ENCODE results near the gene NOP9. TPM values are rescaled to one million over a fixed set of nuclear protein-coding genes. Genes with fewer than 3 reads are reported as not detected.
A peak's percentile ranks its signal among the peaks of the same experiment; 100 is the strongest.

NOP9 gene
- total RNA-seq, 1 donor from 2014 or later: 25.6 TPM

- DNase-seq (ENCODE audit: extremely low read depth, low read depth, low spot score): no peak
Observed at GRCh38 chr14:24280797-24281460, 18.7 kb upstream of the NOP9 start.

- no peak for DNase-seq (ENCODE audit: extremely low read depth, low read depth, low spot score)
Observed at GRCh38 chr14:24281636-24282035, 18.0 kb upstream of the NOP9 start.

GRCh38 chr14:24282736-24283135 is 16.9 kb upstream of the NOP9 start:
- DNase-seq (ENCODE audit: extremely low read depth, low read depth, low spot score): no peak

DNA sequence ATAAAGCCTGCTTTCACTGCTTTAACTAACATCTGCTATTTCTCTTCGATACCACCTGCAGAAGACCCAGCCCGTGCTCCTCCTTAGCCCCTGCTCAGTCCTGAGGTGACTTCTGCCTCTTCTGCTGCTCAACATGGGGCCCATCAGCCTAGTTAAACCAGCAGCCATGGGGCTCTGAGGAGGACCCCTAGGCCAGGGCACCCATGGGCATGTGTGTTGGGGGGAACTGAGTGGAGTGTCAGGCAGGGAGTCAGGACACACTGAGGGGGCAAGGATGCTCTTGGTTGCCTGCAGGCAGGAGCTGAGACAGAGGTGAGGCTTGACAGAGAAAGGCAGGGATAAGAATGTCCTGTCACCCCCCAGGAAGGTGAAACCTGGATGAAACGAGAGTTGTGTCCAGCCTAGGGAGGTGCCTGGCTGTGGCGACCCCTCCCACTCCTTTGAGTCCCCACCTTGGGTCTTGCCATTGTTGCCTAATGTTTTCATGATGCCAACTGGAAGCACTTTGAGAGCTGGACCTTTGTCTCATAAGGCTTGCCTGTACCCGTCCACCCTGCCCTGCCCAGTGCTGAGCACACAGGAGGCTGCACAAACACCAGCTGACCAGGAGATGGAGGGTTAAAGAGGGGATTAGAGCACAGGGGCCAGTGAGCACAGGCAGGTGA is 15.7 kb upstream of the NOP9 start:
- DNase-seq (ENCODE audit: extremely low read depth, low read depth, low spot score): no peak

DNA sequence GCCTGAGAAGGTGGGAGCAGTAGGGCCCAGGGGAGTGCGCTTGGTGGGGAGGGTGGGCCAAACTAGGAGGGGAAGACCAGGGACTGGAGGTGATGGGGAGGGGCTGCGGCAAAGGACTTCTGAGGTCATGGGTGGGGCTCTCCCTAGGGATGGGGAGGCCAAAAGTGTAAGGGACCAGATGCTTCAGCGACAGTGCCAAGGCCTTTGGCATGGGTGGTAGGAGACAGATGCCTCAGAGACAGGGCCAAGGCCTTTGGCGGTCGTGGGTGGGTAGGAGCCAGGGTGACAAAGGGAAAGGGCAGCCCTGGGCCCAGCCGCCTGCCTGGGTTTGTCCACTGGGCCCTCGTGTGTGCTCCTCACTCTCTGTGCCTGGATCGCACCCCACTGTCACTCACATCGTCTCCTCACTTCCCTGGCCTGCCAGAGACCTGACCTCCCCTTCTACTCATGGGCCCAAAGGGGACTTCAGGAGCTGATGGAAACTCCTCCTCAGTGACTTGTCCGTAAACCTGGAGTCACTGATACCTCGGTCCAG is 15.1 kb upstream of the NOP9 start:
- DNase-seq (ENCODE audit: extremely low read depth, low read depth, low spot score): no peak

DNA sequence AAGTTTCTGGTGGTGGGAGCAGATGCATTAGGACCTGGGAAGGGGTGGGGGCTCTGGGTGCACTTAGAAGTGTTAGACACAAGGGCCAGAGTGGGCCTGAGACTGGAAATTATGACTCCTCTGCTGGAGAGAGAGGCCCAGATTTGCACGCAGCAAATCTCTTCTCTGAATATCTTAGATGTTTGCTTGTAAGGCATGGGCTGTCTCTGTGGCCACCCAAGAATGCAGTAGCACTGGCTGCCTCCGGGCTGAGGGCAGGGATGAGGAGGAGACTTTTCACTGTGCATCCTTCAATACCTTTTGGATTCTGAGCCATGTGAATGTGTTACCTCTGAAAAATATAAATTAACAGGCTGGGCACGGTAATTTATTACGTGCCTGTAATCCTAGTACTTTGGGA is 14.3 kb upstream of the NOP9 start:
- no peak for DNase-seq (ENCODE audit: extremely low read depth, low read depth, low spot score)

- DNase-seq (ENCODE audit: extremely low read depth, low read depth, low spot score): no peak
Observed at GRCh38 chr14:24286996-24287395, 12.7 kb upstream of the NOP9 start.

GRCh38 chr14:24289649-24290280 is 9.9 kb upstream of the NOP9 start:
- no peak for DNase-seq (ENCODE audit: extremely low read depth, low read depth, low spot score)

- no peak for DNase-seq (ENCODE audit: extremely low read depth, low read depth, low spot score)
Observed at GRCh38 chr14:24290746-24291145, 8.9 kb upstream of the NOP9 start.

DNA sequence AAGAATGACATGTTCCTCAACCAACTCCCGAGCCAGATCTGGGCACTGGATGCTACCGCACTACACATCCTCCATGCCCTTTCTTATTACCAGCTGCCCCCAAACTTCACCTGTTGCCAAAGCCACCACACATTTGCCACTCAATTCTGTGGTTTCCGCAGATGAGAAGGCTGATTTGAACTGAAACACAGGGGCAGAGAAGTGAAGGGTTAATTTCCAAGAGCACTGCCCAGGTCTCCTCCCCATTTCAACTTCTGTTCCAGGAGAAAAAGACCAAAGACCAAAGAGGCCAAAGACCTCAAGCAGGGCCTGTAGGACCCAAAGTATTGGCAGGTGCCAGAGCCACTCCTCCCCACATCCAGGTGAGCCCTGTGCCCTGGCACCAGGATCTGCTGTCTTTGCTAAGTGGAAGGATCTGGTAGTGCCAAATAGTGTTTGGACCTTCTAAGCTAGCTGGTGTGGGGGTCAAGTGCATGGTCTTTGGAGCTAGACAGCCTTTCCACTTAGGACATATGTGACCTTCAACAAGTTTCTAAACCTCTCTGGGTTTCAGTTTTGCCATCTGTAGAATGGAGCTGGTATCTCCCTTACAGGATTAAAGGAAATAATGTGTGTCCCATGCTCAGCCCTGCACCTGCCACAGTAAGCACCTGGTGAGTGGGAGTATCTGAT is 8.1 kb upstream of the NOP9 start:
- no peak for DNase-seq (ENCODE audit: extremely low read depth, low read depth, low spot score)

DNA sequence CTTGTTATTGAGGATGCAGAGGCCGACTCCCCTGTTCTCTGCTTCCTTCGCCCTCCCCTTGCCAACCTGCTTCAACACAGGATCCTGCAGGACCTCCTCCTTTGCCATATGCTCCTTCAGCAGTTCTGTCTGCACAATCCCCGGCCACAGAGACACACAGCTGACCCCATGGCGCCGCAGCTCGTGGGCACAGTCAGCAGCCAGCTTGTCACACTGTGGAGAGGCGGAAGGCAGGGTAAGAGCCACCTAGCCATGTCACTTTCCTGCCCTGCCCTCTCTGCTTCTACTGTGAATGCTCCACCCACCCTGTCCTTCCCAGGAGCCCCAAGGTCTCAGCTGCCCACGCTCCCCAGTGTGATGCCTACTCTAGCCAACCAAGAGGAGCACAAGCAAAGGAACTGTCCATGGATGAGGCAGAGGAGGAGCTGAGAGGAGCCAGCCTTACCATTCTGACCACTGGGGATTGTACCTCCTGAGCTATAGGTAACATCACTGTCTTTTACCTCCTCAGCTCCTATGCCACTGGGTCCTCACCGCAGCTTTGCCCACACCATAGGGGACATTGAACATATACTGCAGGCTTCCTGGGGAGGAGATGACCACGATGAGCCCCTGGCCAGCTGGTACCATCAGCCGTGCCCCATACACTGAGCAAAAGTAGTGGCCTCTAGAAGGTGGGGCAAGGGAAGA is 7.4 kb upstream of the NOP9 start:
- no peak for DNase-seq (ENCODE audit: extremely low read depth, low read depth, low spot score)

DNA sequence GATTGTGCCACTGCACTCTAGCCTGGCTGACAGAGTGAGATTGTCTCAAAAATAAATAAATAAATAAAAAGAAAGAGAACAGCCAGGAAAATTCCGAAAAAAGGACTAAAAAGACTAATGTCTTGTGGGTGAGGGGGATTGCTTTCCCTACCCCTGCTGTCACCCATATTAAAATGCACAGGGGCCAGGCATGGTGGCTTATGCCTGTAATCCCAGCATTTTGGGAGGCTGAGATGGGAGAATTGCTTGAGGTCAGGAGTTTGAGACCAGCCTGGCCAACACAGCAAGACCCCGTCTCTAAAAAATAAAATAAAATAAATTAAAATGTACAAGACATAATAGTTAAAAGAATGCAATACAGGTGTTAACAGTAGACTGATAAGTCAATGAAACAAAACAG is 6.1 kb upstream of the NOP9 start:
- DNase-seq (ENCODE audit: extremely low read depth, low read depth, low spot score): no peak

- peak; percentile 87 for DNase-seq (ENCODE audit: extremely low read depth, low read depth, low spot score)
Observed at GRCh38 chr14:24296341-24297157, 3.1 kb upstream of the NOP9 start.

- no peak for DNase-seq (ENCODE audit: extremely low read depth, low read depth, low spot score)
Observed at GRCh38 chr14:24297190-24297964, 2.3 kb upstream of the NOP9 start.

DNA sequence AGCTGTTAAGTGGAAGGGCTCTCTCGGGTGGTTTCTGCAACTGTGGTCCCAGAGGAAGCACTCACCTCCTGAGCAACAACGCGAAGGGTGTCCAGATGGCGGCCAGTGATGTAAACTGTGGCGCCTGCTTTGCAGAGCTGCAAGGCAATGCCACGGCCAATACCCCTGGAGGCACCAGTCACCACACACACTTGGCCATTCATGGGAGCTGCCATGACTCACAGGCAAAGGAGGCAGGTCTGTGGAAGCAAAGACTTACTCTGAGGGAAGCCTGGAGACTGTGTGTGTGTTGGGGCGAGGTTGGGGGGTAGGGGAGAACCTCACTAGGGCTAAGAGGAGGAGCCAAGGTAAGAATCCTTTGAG is 777 bp upstream of the NOP9 start:
- no peak for DNase-seq (ENCODE audit: extremely low read depth, low read depth, low spot score)

DNA sequence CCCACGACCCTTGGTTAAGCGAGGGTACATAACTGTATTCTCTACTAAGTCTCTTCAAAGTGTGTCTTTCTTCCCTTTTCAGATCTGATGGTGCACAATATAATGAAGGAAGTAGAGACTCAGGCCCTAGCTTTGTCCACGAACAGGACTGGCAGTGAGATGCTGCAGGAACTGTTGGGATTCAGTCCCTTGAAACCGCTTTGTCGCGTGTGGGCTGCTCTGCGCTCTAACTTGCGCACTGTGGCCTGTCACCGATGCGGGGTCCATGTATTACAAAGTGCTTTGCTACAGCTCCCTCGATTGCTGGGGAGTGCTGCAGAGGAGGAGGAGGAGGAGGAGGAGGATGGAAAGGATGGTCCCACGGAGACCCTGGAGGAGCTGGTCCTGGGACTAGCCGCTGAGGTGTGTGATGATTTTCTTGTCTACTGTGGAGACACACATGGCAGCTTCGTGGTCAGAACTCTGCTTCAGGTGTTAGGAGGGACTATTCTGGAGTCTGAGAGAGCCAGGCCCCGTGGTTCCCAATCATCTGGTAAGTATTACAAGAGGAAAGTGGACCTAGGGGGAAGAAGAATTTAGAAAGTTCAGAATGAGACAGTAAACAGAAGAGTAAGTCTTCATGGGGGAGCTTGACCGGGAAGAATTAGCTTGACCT is 803 bp downstream of the NOP9 start:
- no peak for DNase-seq (ENCODE audit: extremely low read depth, low read depth, low spot score)

DNA sequence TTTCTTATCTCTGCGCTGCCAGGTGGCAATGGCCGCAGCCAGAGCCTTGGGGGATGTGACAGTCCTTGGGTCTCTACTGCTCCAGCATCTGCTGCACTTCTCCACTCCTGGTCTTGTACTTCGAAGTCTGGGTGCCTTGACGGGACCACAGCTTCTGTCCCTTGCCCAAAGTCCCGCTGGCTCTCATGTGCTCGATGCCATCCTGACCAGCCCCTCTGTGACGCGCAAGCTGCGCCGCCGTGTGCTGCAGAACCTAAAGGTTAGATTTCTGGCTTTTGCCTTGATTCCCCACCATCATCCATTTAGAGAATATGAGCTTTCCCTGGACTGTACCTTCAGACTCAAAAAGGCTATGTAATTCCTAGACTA is 4.4 kb downstream of the NOP9 start:
- no peak for DNase-seq (ENCODE audit: extremely low read depth, low read depth, low spot score)

- DNase-seq (ENCODE audit: extremely low read depth, low read depth, low spot score): no peak
Observed at GRCh38 chr14:24307156-24307574, 7.5 kb downstream of the NOP9 start.
